ENCODE data around the gene RBPMS2. TPM values are rescaled to one million over a fixed set of nuclear protein-coding genes. Genes with fewer than 3 reads are reported as not detected.

Gene RBPMS2
- total RNA-seq, 4 donors from 2014 or later = 14.6 to 47.8 (median 33.9) TPM

DNA sequence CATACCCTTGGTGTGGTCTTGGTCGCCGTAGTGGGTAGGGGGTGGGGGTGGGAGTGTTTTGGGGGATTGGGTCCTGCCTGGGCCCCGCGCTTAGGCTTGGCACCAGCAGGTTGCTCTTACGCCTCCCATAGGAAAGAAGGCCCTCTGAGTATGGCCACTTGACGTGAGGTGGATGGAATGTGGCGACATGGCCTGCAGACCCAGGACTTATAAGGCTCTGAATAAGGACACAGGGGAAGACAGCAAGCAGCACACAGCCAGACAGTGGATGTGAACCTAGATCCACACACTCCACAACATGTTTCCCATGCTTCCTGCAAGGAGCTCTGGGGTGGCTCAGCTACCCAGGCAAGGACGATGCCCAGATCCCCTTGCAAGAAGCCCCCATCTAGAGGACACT lies 12.4 kb downstream of the RBPMS2 start:
- H3K4me1 ChIP-seq = peaks cover 0 to 89% (median 0%) of the 10 kb centered on the region in 3 donors
- H3K27me3 ChIP-seq = no peaks in the 10 kb centered on the region
- no peaks in the 10 kb centered on the region for H3K36me3 ChIP-seq
- no peak for TF ChIP-seq POLR2A (IDR thresholded peaks at IDR 0.05)
- no peak for TF ChIP-seq POLR2AphosphoS5 (IDR thresholded peaks at IDR 0.05)
- TF ChIP-seq EP300 (IDR thresholded peaks at IDR 0.05) = no peak
- TF ChIP-seq CTCF (IDR thresholded peaks at IDR 0.05) = no peak
- no peak overlapping the region for H3K4me3 ChIP-seq
- peak; percentile 64 for ATAC-seq
- 41 to 70% methylated on average over 4 to 8 of the region's 8 CpGs for WGBS, 2 donors (ENCODE audit: low coverage in 1 of 2)
- H3K27ac ChIP-seq = peak overlapping the region; percentile 57 to 85 (median 82)
- no peaks in the 10 kb centered on the region for H3K9me3 ChIP-seq

GRCh38 chr15:64762546-64762945 lies 12.8 kb downstream of the RBPMS2 start:
- no peak overlapping the region for H3K4me3 ChIP-seq
- TF ChIP-seq POLR2AphosphoS5 (IDR thresholded peaks at IDR 0.05) (no peak), CTCF (IDR thresholded peaks at IDR 0.05) (no peak), EP300 (IDR thresholded peaks at IDR 0.05) (no peak), POLR2A (IDR thresholded peaks at IDR 0.05) (no peak)
- WGBS, 2 donors (ENCODE audit: low coverage in 1 of 2) = 79 to 80% methylated on average over 1 to 2 of the region's 8 CpGs
- ATAC-seq = no peak
- no peaks in the 10 kb centered on the region for H3K9me3 ChIP-seq
- H3K27me3 ChIP-seq = no peaks in the 10 kb centered on the region
- peak overlapping the region; percentile 57 to 85 (median 82) for H3K27ac ChIP-seq
- H3K36me3 ChIP-seq = no peaks in the 10 kb centered on the region
- H3K4me1 ChIP-seq = peaks cover 0 to 89% (median 0%) of the 10 kb centered on the region in 3 donors

- no peak overlapping the region for H3K4me3 ChIP-seq
- no peaks in the 10 kb centered on the region for H3K27me3 ChIP-seq
- H3K27ac ChIP-seq = peak overlapping the region in 3 of 4 donors; percentile 82 to 85 (median 83)
- peaks cover 0 to 81% (median 0%) of the 10 kb centered on the region in 3 donors for H3K4me1 ChIP-seq
- WGBS, 2 donors (ENCODE audit: low coverage in 1 of 2) = 32 to 34% methylated on average over 4 to 10 of the region's 11 CpGs
- no peak for ATAC-seq
- TF ChIP-seq EP300 (IDR thresholded peaks at IDR 0.05) (no peak), POLR2AphosphoS5 (IDR thresholded peaks at IDR 0.05) (peak; percentile 36), CTCF (IDR thresholded peaks at IDR 0.05) (no peak), POLR2A (IDR thresholded peaks at IDR 0.05) (no peak)
- H3K9me3 ChIP-seq = no peaks in the 10 kb centered on the region
- no peaks in the 10 kb centered on the region for H3K36me3 ChIP-seq
These were observed 14.2 kb downstream of the RBPMS2 start for GRCh38 chr15:64761156-64761555.

GRCh38 chr15:64760056-64760455 lies 15.3 kb downstream of the RBPMS2 start:
- TF ChIP-seq POLR2A (IDR thresholded peaks at IDR 0.05) = no peak
- no peak for TF ChIP-seq POLR2AphosphoS5 (IDR thresholded peaks at IDR 0.05)
- no peak for TF ChIP-seq CTCF (IDR thresholded peaks at IDR 0.05)
- TF ChIP-seq EP300 (IDR thresholded peaks at IDR 0.05) = no peak
- no peak overlapping the region for H3K4me3 ChIP-seq
- 40% methylated on average over 1 of the region's 8 CpGs; no CpG with 5 or more reads in 1 of the 2 donors for WGBS, 2 donors (ENCODE audit: low coverage in 1 of 2)
- no peak for ATAC-seq
- H3K27me3 ChIP-seq = no peaks in the 10 kb centered on the region
- no peaks in the 10 kb centered on the region for H3K9me3 ChIP-seq
- H3K27ac ChIP-seq = peak overlapping the region in 3 of 4 donors; percentile 82 to 85 (median 83)
- no peaks in the 10 kb centered on the region for H3K36me3 ChIP-seq
- peaks cover 0 to 89% (median 0%) of the 10 kb centered on the region in 3 donors for H3K4me1 ChIP-seq

GRCh38 chr15:64755427-64755940 lies 19.9 kb downstream of the RBPMS2 start:
- TF ChIP-seq EP300 (IDR thresholded peaks at IDR 0.05) = no peak
- no peak for TF ChIP-seq POLR2AphosphoS5 (IDR thresholded peaks at IDR 0.05)
- TF ChIP-seq POLR2A (IDR thresholded peaks at IDR 0.05) = no peak
- no peak for TF ChIP-seq CTCF (IDR thresholded peaks at IDR 0.05)
- no peak for ATAC-seq
- 90% methylated on average over 3 of the region's 10 CpGs; no CpG with 5 or more reads in 1 of the 2 donors for WGBS, 2 donors (ENCODE audit: low coverage in 1 of 2)
- Histone ChIP-seq H3K9me3 (no peaks in the 10 kb centered on the region), H3K27ac (peak overlapping the region; percentile 3 to 88 (median 82)), H3K4me3 (no peak overlapping the region), H3K36me3 (no peaks in the 10 kb centered on the region), H3K27me3 (no peaks in the 10 kb centered on the region), H3K4me1 (peaks cover 0 to 92% (median 5%) of the 10 kb centered on the region in 3 donors)

All from gastroesophageal sphincter (tissue), 4 donors.